ENCODE results near the gene WDR38.

DNA sequence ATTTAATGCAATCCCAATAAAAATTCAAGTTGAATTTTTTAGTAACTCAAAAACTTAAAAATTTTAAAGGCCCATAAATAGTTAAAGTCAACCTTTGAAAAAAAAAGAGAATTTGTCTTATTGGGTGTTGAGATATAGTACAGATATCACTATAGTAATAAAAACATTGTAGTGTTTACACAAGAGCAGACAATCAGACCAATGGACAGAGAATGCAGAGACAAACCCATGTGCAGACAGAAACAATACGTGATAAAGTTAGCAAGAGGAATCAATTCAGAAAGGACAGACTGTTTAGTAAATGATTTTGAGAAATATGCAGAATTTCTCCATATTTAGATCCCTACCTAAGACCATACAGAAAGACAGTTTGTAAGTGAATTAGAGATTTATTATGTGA lies 53.7 kb downstream of the WDR38 start:
- no peak for TF ChIP-seq POLR2AphosphoS5 (IDR thresholded peaks at IDR 0.05)
- TF ChIP-seq, protein P1, sequence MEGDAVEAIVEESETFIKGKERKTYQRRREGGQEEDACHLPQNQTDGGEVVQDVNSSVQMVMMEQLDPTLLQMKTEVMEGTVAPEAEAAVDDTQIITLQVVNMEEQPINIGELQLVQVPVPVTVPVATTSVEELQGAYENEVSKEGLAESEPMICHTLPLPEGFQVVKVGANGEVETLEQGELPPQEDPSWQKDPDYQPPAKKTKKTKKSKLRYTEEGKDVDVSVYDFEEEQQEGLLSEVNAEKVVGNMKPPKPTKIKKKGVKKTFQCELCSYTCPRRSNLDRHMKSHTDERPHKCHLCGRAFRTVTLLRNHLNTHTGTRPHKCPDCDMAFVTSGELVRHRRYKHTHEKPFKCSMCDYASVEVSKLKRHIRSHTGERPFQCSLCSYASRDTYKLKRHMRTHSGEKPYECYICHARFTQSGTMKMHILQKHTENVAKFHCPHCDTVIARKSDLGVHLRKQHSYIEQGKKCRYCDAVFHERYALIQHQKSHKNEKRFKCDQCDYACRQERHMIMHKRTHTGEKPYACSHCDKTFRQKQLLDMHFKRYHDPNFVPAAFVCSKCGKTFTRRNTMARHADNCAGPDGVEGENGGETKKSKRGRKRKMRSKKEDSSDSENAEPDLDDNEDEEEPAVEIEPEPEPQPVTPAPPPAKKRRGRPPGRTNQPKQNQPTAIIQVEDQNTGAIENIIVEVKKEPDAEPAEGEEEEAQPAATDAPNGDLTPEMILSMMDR (IDR thresholded peaks at IDR 0.05): no peak
